Stimulated activated naive CD4-positive, alpha-beta T cell (primary cell): Measurements from ENCODE around the gene WDR70.
"Not testable (repeated sequence)": the region's sequence is repeated elsewhere in the genome, so short reads cannot be mapped to it uniquely, and the experiment has no call there.

Source experiments
- DNase-seq, 6 experiments: peaks; one replicate each; lab custom pipeline; 2025; lab: John Stamatoyannopoulos, UW

Gene WDR70

DNA sequence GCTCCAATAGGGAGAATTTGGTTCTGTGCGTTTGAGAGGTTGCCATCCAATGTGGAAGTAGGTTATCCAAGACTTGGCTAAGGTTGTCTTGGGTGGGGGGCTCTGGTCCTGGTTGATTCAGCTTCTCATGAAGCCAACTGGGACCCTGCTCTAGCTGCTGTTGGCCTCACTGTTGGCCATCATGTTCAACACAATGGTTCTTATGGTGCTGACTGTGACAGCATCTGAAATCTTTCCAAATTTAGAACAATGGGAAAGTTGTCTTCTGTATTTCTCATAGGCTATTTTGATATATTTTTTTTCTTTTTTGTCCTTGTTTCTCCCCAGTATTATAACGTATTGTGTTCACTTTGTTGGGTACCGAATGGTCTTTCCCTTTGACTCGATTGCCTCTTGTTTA, 388.8 kb downstream of the WDR70 start:
- DNase-seq = no peak

DNA sequence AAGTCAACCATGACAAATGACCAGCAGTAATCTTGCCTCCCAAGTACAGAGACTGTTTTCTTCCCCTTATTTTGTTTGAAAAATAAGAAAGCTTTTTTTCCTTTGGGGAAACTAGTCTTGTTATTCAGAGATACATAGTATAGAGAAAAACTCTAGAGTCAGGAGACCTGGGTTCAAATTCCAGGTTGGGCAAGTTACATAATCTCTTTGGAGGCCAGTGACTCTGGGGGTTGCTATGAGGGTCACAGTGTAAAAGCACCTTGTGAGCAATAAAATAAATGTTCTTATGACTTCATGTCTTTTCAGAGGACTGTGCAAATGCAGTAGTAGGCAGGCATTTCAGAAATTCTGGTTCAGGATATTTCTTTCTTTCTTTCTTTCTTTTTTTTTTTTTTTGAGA, 389.3 kb downstream of the WDR70 start:
- DNase-seq = no peak

DNA sequence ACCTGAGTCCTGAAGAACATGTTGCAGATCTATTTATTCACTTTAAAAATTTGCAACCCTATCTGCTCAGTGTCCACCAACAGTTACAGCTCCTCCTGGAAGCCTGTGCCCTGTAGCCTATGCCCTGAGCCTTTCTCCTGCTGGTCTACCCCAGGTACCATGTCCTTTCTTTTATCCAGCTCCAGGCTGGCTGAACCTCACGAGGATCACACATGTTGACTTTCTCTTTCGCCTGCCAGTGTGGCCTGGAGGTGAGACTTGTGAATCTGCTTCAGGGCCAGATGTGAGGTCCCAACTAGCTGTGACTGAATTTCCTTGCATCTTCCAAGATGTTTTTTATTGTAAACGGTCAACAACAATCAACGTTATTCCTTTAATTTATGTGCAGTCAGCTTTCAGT, 390.0 kb downstream of the WDR70 start:
- no peak for DNase-seq

DNA sequence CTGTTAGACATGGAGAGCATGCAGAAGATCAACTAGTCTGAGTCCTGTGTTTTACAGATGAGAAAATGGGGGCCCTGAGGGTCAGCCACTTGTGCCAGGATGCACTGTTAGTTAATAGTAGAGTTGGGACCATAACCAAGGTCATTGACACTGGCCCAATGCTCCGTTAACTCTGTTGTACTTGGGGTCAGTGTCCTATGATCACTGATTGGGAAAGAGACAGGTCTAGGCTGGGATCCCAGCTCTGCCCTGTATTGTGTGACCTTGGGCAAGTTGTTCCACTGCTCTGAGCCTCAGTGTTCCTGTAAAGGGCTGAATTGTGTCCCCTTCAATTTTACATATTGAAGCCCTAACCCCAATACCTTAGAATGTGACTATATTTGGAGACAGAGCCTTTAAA, 390.7 kb downstream of the WDR70 start:
- no peak for DNase-seq

DNA sequence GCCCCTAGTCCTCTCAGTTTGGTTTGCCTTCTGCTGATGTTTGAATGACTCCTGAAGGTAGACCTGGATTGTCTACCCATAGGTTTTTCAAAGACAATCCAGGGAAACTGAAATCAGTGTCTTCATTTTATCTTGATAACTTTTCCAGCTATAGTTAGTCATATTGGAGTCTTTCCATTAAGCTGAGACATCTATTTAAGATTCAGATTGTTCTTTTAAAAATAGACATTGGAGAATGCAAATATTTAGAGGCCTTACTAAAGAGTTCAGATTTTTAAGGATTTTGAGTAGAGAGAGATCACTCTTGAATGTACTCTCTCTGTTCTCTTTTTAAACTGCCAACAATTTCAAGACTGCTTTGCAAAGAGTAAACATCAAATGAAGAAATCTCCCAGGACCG, 391.7 kb downstream of the WDR70 start:
- no peak for DNase-seq

DNA sequence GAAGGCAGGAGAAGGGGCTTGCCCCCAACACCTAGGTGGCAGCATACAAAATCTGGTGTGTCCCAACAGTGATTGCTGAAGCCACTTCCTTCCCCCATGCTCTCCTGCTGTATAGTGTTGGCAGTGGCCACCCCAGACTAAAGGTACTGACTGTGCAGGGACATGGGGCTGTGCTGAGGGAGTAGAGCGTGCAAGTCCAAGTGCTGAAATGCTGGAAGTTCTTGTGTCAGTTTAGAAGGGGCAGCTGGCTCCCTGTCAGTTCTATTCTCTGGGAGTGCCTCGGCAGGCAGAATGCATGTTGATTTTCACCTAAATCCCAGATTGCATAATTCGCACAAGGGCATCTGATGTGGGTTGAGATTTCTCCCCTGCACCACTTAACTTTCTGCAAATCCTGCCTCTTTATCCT, 392.1 kb downstream of the WDR70 start:
- no peak for DNase-seq

DNA sequence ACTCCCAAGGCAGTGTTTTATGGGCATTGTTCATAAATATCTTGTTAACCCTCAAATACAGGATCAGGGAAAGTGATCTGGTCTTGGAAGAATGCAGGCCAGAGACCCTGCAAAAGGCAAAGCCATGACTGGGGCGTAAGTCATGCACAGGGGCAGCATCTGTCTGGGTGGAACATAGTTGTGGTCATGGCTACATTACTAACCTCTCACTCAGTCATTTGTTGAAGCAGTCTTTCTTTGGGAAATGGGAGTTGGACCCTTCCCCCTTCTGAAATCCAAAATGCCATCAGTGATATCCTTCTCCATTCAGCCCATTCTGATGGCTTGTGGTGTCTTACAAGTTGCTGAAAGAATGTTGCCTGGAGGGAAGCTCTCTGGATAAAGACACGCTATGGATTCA, 392.6 kb downstream of the WDR70 start:
- DNase-seq = no peak

DNA sequence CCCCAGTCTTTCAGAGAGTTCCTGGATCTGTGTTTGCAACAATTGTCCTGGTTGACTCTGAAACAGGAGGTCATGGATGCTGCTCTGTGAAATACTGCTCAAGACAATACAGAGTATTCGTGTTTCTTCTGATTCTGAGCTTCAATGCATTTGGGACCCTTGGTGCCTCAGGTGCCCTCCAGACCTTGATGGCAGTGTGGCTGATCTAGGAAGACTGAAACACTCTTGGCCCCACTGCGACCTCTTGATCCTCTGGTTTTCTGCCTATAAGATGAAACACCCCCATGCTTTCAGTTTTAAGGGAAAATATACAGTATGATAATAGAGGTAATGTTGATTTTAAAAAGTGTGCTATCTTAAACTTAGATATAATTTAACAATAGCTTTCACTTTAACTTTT, 393.1 kb downstream of the WDR70 start:
- no peak for DNase-seq

DNA sequence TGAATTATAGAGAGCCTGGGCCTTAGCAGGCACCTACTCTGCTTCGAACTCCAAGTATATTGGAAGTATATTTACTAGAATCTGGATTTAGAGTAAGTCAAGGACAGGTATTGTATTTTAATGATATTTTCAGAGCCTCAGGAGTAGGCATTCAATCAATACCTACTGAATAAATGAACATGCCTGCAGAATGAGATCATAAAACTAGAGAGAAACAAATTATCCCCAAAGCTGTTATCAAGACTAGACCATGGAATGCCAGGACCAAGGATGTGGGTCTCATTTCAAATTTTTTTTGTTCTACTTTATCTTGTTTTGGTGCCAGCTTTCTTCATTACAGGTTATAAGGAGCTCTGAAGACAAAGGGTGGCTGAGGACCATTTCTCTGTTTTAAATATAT, 394.7 kb downstream of the WDR70 start:
- no peak for DNase-seq

DNA sequence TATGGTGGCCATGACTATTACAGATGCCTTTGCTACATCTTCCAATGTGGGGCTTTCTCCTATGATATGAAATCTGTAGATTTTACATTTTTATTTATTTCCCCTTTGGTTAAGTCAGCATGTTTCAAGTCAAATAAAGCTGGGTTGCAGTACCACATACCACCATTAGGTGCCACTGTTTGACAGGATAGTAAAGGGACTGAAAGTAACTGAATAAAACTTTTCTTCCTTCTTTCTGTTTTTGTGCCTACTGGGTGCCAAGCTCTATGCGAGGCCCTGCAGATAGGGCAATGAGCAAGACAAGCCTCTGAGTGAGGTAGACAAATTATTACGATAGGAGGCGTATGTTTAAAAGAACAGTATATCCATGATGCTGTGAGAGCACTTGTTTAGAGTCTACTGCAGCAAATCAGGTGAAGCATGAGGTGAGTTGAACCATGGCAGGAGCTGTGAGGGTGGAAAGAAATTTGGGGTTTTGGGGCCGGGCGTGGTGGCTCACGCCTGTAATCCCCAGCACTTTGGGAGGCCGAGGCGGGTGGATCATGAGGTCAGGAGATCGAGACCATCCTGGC, 395.9 kb downstream of the WDR70 start:
- peak in 1 of 6 experiments; percentile 1 for DNase-seq

DNA sequence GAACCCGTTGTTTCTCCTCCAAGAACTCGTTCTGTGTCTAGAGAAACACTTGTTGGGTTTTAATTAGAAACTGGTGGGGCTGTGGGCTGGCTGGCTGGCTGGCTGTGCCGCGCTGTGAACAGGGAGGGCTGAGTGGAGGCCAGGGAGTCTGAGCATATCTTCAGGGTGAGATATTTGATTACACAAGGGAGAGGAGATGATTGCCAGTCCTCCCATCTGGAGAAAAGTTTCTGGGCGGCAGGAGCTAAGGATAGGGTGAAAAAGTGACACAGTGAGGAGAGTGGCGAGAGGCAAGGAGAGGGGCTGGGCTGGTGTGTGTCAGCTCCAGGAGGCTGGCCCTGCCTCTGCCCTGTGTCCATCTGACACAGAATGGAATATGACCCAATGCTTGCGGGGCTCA, 397.7 kb downstream of the WDR70 start:
- no peak for DNase-seq

DNA sequence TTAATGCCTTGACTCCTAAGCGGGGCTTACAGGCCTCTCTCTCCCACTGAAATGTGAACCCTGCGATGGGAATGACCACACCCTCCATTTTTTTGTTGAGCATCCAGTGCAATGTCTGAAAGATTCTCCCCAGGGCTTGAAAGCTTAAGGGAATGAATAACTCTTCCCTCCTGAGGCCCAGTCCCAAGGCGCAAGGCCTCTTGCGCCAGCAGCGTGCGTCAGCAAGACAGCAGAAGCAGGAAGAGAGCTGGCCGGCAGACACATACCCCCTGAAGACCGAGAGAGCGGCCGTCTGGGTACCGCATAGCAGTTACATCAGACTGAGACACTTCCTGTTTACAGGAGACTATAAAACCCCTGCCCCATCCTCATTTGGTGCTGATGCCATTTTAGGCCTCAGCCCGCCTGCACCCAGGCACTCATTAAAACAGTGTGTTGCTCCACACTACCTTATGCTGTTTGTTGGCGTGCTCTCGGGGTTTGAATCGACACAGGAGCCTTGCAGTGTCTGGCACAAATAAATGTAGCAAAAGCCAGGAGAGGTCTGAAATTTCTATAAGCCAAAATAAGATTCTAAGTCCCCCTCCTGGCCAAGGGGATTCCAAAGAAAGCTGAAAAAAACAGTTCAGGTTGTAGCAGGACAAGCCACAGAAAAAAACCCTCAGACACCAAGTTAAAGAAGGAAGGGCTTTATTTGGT, 398.5 kb downstream of the WDR70 start:
- DNase-seq = no peak

DNA sequence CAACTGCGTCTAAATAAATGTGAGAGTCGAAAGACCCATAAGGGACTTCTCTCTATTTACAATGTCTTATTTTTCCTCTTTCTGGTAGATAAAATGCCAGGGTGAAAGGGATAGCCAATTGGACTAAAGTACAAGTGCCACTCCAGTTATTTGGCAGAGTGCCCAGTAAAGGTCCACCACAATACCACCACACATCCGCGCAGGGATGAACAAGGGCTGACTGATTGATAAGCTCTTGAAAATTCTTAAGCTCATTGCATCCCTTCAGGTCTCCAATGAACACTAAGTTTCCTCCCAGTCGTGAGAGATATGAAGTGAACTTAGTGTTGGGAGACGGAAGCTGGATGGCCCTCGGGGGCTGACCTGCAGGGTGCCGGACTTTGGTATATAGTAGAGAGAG, 402.3 kb downstream of the WDR70 start:
- DNase-seq = not testable (repeated sequence)

DNA sequence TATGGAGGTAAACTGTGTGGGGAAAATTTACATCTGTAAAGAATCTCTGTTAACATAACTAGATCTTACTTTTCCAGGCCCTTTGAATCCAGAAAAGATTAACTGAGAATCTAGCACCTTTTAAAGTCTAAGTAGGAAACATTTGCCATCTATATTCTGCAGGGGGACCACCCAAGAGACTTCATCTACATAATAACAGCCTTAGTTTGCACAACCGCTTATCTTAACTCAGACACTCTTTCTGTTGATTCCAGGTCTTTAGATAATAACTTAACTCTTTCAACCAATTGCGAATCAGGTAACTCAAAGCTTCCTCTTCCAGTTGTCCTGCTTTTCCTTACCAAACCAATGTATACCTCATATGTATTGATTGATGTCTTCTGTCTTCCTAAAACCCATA, 407.3 kb downstream of the WDR70 start:
- DNase-seq = no peak

DNA sequence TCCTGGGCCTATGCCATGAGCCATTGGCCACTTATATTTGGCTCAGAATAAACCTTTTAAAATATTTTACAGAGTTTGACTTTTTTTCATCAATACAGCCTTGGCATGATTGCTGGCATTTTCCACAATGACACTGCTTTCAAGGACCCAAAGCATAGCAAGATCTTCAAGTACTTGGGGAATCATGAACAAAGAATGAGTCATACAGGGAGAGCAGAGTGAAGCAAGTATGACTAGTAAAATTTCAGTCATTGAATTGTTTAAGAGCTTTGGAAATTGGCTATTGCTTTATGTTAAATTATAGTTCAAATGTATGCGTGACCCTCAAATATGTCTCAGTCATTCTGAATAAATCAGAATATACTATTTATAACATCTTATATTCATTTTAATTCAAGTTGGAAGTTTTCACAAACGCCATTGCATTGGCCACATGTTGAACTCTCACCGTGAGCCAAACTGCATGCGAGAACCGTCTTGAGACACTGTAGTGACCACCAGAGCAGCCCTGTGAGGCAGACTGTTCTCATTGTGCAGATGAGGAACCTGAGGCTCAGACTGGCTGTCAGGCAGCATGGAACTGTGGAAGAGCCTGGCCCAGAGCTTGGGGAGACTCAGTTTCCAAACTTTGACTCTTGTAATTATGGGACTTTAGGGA, 407.9 kb downstream of the WDR70 start:
- DNase-seq = no peak

DNA sequence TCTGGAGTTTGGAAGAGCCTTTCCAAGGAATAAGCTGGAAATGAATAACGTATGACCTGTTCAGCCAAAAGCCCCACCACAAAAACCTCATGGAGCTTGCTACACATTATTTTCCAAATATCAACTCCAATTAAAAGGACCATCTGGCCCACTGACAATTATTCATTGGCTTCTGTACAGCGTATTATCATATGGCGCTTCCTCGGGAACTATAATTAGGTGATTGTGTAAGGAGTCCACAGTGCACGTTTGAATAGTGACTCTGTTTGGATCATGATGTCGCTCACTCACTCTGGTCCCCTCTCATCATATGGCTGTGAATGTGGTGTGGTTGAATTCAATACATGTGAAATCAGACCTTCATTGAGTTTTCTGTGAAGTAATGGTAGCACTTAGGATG, 408.6 kb downstream of the WDR70 start:
- DNase-seq = no peak

DNA sequence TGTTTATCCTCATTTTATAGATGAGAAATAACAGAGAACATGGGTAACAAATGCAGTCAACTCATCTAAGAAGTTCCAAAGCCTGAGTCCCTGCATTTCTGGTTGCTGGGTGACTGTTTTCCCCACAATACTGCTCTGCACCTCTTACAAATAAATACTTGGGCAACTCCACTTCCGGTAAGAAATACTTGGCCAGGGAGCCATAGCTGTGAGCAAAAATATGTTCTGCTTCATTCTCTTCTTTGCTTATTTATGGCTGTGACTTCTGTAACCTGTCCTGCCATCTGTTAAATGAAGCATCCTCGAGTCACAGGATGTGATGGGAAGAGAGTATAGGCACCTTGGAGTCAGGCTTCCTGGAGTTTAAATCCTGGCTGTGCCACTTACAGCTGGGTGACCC, 410.9 kb downstream of the WDR70 start:
- no peak for DNase-seq

DNA sequence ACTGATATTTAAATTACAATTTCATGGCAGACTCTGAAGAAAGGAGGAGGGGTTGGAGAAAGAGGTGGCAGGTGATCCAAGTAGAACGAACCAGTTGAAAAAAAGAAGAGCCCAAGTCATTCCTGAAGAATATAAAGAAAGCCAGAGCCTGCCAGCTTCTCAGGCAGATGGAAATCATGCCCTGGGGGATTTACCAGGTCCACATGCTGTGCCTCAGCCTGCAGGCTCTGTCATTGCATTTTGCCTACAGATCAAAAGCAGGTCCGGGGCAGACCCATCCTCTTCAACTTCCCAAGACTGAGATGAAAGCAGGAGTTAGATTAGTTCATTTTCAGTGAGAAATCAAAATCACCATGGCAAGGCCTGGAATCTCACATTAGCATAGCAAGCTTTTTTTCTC, 412.2 kb downstream of the WDR70 start:
- no peak for DNase-seq

DNA sequence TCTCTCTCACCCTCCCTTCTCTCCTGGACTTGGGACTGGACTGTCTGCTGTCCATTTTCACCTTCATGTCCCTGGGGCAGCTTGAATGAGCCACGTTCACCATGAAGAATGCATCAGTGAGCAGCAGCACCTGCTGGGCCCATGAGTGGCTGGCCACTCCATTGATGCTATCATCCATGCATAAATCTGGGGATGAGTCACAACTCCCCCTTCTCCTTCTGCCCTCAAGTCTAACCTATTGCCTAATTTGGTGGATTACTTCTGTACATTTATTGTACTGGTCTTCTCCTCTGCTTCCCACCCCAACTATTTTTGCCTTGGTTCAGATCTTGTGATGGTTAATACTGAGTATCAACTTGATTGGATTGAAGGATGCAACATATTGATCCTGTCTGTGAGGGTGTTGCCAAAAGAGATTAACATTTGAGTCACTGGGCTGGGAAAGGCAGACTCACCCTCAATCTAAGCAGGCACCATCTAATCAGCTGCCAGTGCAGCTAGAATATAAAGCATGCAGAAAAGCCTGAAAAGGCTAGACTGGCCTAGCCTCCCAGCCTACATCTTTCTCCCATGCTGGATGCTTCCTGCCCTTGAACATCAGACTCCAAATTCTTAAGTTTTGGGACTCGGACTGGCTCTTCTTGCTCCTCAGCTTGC, 414.0 kb downstream of the WDR70 start:
- no peak for DNase-seq

DNA sequence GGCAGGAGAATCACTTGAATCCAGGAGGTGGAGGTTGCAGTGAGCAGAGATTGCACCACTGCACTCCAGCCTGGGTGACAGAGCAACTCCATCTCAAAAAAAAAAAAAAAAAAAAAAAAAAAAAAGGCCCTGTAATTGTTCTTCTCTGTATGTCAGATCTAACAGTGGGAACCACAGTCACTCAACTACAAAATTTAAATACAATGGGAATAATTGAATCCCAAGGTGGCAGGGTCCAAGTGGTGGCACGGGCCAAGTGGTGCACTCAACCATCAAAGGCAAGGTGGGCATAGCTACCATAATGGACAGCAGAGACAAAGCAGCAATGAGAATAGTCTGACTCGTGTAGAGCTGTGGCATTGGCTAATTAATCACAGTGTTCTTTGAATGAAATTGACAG, 416.2 kb downstream of the WDR70 start:
- DNase-seq = not testable (repeated sequence)

DNA sequence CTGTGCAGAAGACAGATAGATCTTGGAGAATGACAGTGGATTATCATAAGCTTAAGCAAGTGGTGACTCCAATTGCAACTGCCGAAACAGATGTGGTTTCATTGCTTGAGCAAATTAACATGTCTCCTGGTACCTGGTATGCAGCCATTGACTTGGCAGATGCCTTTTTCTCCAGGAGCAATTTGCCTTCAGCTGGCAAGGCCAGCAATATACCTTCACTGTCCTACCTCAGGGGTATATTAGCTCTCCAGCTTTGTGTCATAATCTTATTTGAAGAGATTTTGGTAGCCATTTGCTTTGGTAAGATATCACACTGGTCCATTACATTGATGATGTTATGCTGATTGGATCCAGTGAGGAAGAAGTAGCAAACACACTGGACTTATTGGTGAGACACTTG, 417.3 kb downstream of the WDR70 start:
- not testable (repeated sequence) for DNase-seq

DNA sequence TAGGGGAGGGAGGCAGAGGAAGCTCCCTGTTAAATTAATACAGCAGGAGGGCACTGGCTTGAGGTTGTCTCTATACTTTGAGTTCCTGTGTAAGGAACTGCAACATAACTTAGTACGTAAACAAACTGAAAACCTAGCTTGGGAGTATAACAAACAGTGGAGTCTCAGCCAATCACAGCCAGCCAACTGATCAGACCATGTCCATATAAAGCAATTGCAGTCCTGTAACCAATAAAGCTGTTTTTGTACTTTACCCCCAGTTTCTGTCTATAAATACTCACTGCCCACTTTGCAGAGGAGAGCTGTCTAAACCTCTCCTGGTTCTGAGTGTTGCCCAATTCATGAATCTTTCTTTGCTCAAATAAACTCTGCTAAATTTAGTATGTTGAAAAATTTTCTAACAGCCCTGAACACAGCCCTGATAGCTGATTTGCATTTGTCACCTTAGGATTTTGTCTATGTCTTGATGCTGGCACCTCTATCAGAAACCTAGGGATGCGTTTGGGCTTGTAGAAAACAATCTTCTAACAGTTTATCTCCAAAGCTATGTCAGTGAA, 420.8 kb downstream of the WDR70 start:
- no peak for DNase-seq

DNA sequence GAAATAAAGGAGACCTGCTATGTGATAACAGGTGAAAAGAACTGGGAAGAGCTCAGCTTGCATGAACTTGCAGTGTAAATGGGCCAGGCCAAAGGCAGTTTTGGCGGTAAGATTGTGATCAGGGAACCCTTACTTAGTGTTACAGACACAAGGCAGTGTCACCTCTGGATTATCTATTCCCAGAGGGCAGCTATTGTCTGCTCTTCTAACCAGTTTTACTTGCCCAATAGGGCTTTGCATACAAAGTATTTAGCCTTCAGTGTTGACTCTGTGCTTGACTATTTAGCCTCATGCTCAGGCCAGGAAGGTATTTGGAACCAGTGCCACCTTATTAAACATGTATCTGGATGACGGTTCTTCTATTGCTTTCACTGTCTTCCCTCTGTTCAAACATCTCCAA, 422.4 kb downstream of the WDR70 start:
- DNase-seq = no peak
